ENCODE measurements around the gene ANKMY1.
"Not testable (repeated sequence)": the region's sequence is repeated elsewhere in the genome, so short reads cannot be mapped to it uniquely, and the experiment has no call there.

The ANKMY1 gene

GRCh38 chr2:240554767-240555493 is 2.9 kb downstream of the ANKMY1 start:
- TF ChIP-seq POLR2A (IDR thresholded peaks at IDR 0.05; ENCODE audit: extremely low read depth, insufficient read length) (no peak), MAX (IDR thresholded peaks at IDR 0.05; ENCODE audit: low read depth, low read length) (no peak), MYC (IDR thresholded peaks at IDR 0.05; ENCODE audit: low read depth, low read length) (no peak), CTCF (IDR thresholded peaks at IDR 0.05; ENCODE audit: low read depth, low read length) (no peak)
- H3K4me3 ChIP-seq (ENCODE audit: low read depth, low read length): no peak overlapping the region
- DNase-seq (ENCODE audit: low read depth): no peak

- TF ChIP-seq MYC (IDR thresholded peaks at IDR 0.05; ENCODE audit: low read depth, low read length): no peak
- TF ChIP-seq CTCF (IDR thresholded peaks at IDR 0.05; ENCODE audit: low read depth, low read length): no peak
- no peak for TF ChIP-seq MAX (IDR thresholded peaks at IDR 0.05; ENCODE audit: low read depth, low read length)
- no peak for TF ChIP-seq POLR2A (IDR thresholded peaks at IDR 0.05; ENCODE audit: extremely low read depth, insufficient read length)
- H3K4me3 ChIP-seq (ENCODE audit: low read depth, low read length): no peak overlapping the region
- no peak for DNase-seq (ENCODE audit: low read depth)
These were observed 3.8 kb downstream of the ANKMY1 start for GRCh38 chr2:240553956-240554480.

- H3K4me3 ChIP-seq (ENCODE audit: low read depth, low read length): no peak overlapping the region
- DNase-seq (ENCODE audit: low read depth): no peak
- no peak for TF ChIP-seq MYC (IDR thresholded peaks at IDR 0.05; ENCODE audit: low read depth, low read length)
- no peak for TF ChIP-seq POLR2A (IDR thresholded peaks at IDR 0.05; ENCODE audit: extremely low read depth, insufficient read length)
- TF ChIP-seq CTCF (IDR thresholded peaks at IDR 0.05; ENCODE audit: low read depth, low read length): no peak
- TF ChIP-seq MAX (IDR thresholded peaks at IDR 0.05; ENCODE audit: low read depth, low read length): no peak
These were observed 6.0 kb downstream of the ANKMY1 start for GRCh38 chr2:240551811-240552210.

- TF ChIP-seq CTCF (IDR thresholded peaks at IDR 0.05; ENCODE audit: low read depth, low read length) (no peak), POLR2A (IDR thresholded peaks at IDR 0.05; ENCODE audit: extremely low read depth, insufficient read length) (no peak), MAX (IDR thresholded peaks at IDR 0.05; ENCODE audit: low read depth, low read length) (no peak), MYC (IDR thresholded peaks at IDR 0.05; ENCODE audit: low read depth, low read length) (no peak)
- no peak for DNase-seq (ENCODE audit: low read depth)
- no peak overlapping the region for H3K4me3 ChIP-seq (ENCODE audit: low read depth, low read length)
These were observed 6.5 kb downstream of the ANKMY1 start for GRCh38 chr2:240551288-240551687.

- H3K4me3 ChIP-seq (ENCODE audit: low read depth, low read length): no peak overlapping the region
- DNase-seq (ENCODE audit: low read depth): no peak
- TF ChIP-seq MYC (IDR thresholded peaks at IDR 0.05; ENCODE audit: low read depth, low read length) (no peak), CTCF (IDR thresholded peaks at IDR 0.05; ENCODE audit: low read depth, low read length) (no peak), POLR2A (IDR thresholded peaks at IDR 0.05; ENCODE audit: extremely low read depth, insufficient read length) (no peak), MAX (IDR thresholded peaks at IDR 0.05; ENCODE audit: low read depth, low read length) (no peak)
These were observed 17.9 kb downstream of the ANKMY1 start for GRCh38 chr2:240539906-240540305.

GRCh38 chr2:240539101-240539500 is 18.7 kb downstream of the ANKMY1 start:
- not testable (repeated sequence) for H3K4me3 ChIP-seq (ENCODE audit: low read depth, low read length); DNase-seq (ENCODE audit: low read depth)

All from NB4 (cell line).